Left ventricle myocardium inferior (tissue), 1 donor: ENCODE measurements around the gene PDE4B. TPM values are rescaled to one million over a fixed set of nuclear protein-coding genes. Genes with fewer than 3 reads are reported as not detected.
"Not testable (repeated sequence)": the region's sequence is repeated elsewhere in the genome, so short reads cannot be mapped to it uniquely, and the experiment has no call there.

Source experiments
- DNase-seq: peaks from one replicate; pipeline ENCODE4 v3.0.0-alpha.2; 2020
- H3K27ac ChIP-seq: fragments of 200-600 bp; replicated peaks from 2 replicates; pipeline ENCODE4 v1.8.0; 2021
- H3K27me3 ChIP-seq: fragments of 200-600 bp; 2 replicates; pipeline ENCODE4 v1.8.0; 2021; ENCODE audit warnings: low read depth
- H3K36me3 ChIP-seq: fragments of 200-600 bp; 2 replicates; pipeline ENCODE4 v1.8.0; 2021
- H3K4me1 ChIP-seq: fragments of 200-600 bp; 2 replicates; pipeline ENCODE4 v1.8.0; 2021
- H3K4me3 ChIP-seq: fragments of 200-600 bp; 2 replicates; pipeline ENCODE4 v1.8.0; 2021; ENCODE audit warnings: mild to moderate bottlenecking, moderate library complexity
- H3K9me3 ChIP-seq: fragments of 200-600 bp; replicated peaks from 2 replicates; pipeline ENCODE4 v1.8.0; 2021
- intact Hi-C: fragments of 100-400 bp; cut with micrococcal nuclease; formaldehyde crosslinking; loops from one replicate; pipeline ENCODE4 v1.11.0; 2022
- total RNA-seq: library from RNA; stranded (reverse); fragmentation: NEBNext Ultra II Directional; extraction: Animal tissue kit (Norgen Biotek cat#: 25700); gene quantifications from one replicate; pipeline ENCODE4 v1.2.1, GENCODE V29; 2021
- TF ChIP-seq, protein P1 (sequence below): fragments of 200-600 bp; IDR thresholded peaks from 2 replicates; pipeline ENCODE4 v1.8.0; 2021; ENCODE audit warnings: antibody characterized with exemption, mild to moderate bottlenecking, borderline replicate concordance
- donor health status: DM: no; HTN: yes; CAD: no; lungs with severe emphysema.

PDE4B gene
- total RNA-seq, 1 donor from 2014 or later: 3.5 TPM

DNA sequence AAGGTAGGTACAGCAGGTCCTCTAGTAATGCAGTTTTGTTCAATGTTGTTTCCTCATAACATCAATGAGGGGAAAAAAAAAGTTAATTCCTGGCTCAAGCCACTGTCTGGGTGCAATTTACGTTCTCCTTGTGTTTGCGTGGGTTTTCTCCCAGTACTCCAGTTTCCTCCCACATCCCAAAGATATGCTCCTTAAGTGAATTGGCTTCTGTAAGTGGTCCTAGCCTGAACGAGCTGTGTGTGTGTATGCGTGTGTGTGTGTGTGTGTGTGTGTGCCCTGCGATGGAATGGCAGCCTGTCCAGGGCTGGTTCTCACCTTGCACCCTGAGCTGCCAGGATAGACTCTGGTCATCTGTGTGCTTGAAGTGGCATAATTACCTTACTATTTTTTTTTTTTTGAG lies 332.0 kb downstream of the PDE4B start:
- H3K27me3 ChIP-seq: peaks cover 4% of the 10 kb centered on the region
- intact Hi-C loops: no loop called here
- TF ChIP-seq, protein P1, sequence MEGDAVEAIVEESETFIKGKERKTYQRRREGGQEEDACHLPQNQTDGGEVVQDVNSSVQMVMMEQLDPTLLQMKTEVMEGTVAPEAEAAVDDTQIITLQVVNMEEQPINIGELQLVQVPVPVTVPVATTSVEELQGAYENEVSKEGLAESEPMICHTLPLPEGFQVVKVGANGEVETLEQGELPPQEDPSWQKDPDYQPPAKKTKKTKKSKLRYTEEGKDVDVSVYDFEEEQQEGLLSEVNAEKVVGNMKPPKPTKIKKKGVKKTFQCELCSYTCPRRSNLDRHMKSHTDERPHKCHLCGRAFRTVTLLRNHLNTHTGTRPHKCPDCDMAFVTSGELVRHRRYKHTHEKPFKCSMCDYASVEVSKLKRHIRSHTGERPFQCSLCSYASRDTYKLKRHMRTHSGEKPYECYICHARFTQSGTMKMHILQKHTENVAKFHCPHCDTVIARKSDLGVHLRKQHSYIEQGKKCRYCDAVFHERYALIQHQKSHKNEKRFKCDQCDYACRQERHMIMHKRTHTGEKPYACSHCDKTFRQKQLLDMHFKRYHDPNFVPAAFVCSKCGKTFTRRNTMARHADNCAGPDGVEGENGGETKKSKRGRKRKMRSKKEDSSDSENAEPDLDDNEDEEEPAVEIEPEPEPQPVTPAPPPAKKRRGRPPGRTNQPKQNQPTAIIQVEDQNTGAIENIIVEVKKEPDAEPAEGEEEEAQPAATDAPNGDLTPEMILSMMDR: no peak
- H3K27ac ChIP-seq: no peak overlapping the region
- no peaks in the 10 kb centered on the region for H3K36me3 ChIP-seq
- H3K9me3 ChIP-seq: no peaks in the 10 kb centered on the region
- H3K4me1 ChIP-seq: no peaks in the 10 kb centered on the region
- no peak overlapping the region for H3K4me3 ChIP-seq
- no peak for DNase-seq

DNA sequence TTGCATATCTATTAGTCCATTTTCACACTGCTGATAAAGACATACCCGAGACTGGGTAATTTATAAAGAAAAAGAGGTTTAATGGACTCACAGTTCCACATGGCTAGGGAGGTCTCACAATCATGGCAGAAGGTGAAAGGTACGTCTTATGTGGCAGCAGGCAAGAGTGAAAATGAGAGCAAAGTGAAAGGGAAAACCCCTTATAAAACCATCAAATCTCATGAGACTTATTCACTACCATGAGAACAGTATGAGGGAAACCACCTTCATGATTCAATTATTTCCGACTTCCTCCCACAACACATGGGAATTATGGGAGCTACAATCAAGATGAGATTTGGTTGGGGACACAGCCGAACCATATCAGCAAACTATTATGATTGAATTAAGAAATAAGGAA lies 335.9 kb downstream of the PDE4B start:
- H3K36me3 ChIP-seq: not testable (repeated sequence)

DNA sequence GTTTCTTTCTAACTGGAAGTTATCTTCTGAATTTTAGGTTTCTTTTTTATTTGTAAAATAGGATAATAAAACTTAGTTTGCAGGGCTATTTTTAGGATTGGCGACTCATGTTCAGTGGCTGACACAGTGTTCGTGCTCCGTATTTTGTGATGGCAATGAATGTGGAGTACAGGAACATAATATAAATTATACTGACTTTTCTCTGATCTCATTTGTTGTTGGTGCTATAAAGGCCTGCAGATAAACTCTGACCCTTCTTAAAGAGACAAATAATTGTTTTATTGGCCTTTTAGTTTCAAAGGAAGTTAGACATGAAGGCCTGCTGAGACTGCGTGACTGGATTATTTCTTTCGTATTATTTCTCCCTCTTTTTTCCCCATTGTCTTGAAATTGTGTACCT lies 339.6 kb downstream of the PDE4B start:
- DNase-seq: no peak
- TF ChIP-seq, protein P1: no peak
- no peaks in the 10 kb centered on the region for H3K4me1 ChIP-seq
- no peaks in the 10 kb centered on the region for H3K9me3 ChIP-seq
- intact Hi-C loops: no loop called here
- H3K27me3 ChIP-seq: no peaks in the 10 kb centered on the region
- no peaks in the 10 kb centered on the region for H3K36me3 ChIP-seq
- no peak overlapping the region for H3K27ac ChIP-seq
- H3K4me3 ChIP-seq: no peak overlapping the region

More for the DNA sequence above, 335.9 kb downstream of the PDE4B start:
- DNase-seq, H3K4me1 ChIP-seq, H3K4me3 ChIP-seq, H3K27me3 ChIP-seq, H3K27ac ChIP-seq, H3K9me3 ChIP-seq, intact Hi-C loops: not testable (repeated sequence)

DNA sequence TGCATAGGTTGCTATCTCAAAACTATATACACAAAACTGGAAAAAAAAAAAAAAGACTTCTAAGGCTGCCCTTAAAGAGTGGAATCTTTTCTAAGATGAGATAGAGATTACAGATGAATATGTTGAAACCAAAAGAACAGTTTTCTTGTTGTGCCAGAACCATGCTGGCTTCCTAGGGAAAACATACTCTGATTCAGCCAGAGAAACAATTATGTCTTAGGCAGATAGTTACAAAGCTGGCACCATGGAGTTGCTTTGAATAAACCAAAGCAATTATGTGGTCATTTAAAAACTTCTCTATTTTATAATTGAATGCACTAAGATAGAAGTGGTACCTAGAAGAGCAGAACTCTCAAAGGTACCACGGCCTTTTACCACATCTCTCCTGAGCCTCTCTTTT lies 341.3 kb downstream of the PDE4B start:
- TF ChIP-seq, protein P1: no peak

DNA sequence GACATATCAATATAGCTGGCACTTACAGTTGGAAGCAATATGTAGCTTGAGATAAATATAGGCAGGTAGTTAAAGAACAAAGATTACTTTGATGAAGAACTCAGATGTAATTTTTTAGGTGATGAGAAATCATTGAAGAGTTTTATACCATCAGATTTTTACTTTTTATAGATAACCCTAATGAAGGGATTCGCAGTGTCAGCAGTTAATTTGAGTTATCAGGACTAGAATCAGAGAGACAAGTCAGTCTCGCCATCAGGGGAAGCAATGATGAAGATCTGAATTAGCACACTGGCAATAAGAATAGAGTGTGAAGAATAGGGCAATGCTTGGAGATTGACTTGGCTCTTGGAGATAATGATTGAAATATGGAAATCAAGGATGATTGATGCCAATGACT lies 342.5 kb downstream of the PDE4B start:
- H3K36me3 ChIP-seq: no peaks in the 10 kb centered on the region
- no peaks in the 10 kb centered on the region for H3K27me3 ChIP-seq
- no peaks in the 10 kb centered on the region for H3K9me3 ChIP-seq
- no peak for DNase-seq
- intact Hi-C loops: no loop called here
- H3K4me3 ChIP-seq: no peak overlapping the region
- TF ChIP-seq, protein P1: no peak
- H3K4me1 ChIP-seq: no peaks in the 10 kb centered on the region
- H3K27ac ChIP-seq: no peak overlapping the region

More for the DNA sequence above, 341.3 kb downstream of the PDE4B start:
- DNase-seq: no peak
- Histone ChIP-seq H3K27me3 (no peaks in the 10 kb centered on the region), H3K9me3 (no peaks in the 10 kb centered on the region), H3K27ac (no peak overlapping the region), H3K4me1 (no peaks in the 10 kb centered on the region), H3K36me3 (no peaks in the 10 kb centered on the region), H3K4me3 (no peak overlapping the region)
- intact Hi-C loops: no loop called here

DNA sequence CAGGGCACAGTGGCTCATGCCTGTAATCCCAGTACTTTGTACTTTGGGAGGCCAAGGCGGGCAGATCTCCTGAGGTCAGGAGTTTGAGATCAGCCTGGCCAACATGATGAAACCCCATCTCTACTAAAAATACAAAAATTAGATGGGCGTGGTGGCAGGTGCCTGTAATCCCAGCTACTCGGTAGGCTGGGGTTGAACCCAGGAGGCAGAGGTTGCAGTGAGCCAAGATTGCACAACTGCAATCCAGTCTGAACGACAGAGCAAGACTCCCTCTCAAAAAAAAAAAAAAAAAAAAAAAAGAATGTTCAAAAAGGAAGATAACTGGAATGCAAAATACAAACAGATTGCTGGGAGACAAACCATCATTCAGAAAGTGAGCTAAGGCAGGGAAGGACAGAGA lies 343.7 kb downstream of the PDE4B start:
- DNase-seq, H3K9me3 ChIP-seq, H3K27me3 ChIP-seq, H3K27ac ChIP-seq, H3K4me1 ChIP-seq, H3K4me3 ChIP-seq, H3K36me3 ChIP-seq, intact Hi-C loops: not testable (repeated sequence)

DNA sequence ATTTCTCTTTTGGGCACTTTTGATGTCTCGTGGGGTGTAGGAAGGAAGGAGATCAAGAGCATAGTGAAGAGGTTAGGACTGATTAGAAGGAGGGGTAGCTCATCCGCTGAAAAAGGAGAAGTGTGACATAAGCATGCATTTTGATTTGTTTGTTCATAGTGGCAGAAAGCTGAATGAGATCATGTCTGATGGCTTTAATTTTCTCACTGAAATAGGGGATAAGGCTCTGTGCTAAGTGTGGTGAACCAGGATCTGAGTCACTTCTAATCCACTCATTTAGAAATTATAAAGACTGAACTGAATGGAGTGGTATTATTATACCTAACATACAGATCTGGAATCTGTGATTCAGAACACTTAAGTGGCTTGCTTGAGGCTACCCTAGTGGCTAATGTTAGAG lies 344.5 kb downstream of the PDE4B start:
- Histone ChIP-seq H3K27me3 (no peaks in the 10 kb centered on the region), H3K36me3 (no peaks in the 10 kb centered on the region), H3K9me3 (no peaks in the 10 kb centered on the region), H3K4me1 (no peaks in the 10 kb centered on the region), H3K27ac (no peak overlapping the region), H3K4me3 (no peak overlapping the region)
- DNase-seq: no peak
- intact Hi-C loops: no loop called here
- TF ChIP-seq, protein P1: no peak
